ENCODE measurements around the gene RPL36AL.

Gene RPL36AL

GRCh38 chr14:49634547-49635334 lies 14.3 kb upstream of the RPL36AL start, which contains the start of gene DNAAF2:
Gene DNAAF2 (minus strand): TSS chr14:49635244. CDS start chr14:49635149, 95 bp downstream.
- TF ChIP-seq USF1 (IDR thresholded peaks at IDR 0.05) (no peak), MAX (IDR thresholded peaks at IDR 0.05) (peak; percentile 88), TCF12 (IDR thresholded peaks at IDR 0.05; ENCODE audit: low read depth) (peak; percentile 12; the same call in 1 of the 2 replicates), EP300 (IDR thresholded peaks at IDR 0.05; ENCODE audit: borderline replicate concordance) (no peak; the same call in 1 of the 2 replicates), EGR1 (IDR thresholded peaks at IDR 0.05) (no peak), TEAD4 (IDR thresholded peaks at IDR 0.05) (no peak; the same call in none of the 2 replicates), TAF1 (IDR thresholded peaks at IDR 0.05; ENCODE audit: low read depth) (no peak), NFIC (IDR thresholded peaks at IDR 0.05) (no peak), FOXM1 (IDR thresholded peaks at IDR 0.05; ENCODE audit: borderline replicate concordance, low read depth) (no peak), YY1 (IDR thresholded peaks at IDR 0.05; ENCODE audit: low read depth) (no peak), RAD21 (IDR thresholded peaks at IDR 0.05; ENCODE audit: low read depth) (no peak), REST (IDR thresholded peaks at IDR 0.05; ENCODE audit: low read depth) (no peak), ZBTB7A (IDR thresholded peaks at IDR 0.05; ENCODE audit: low read depth) (no peak; the same call in 1 of the 2 replicates)

GRCh38 chr14:49633640-49634546 lies 13.5 kb upstream of the RPL36AL start:
- TF ChIP-seq TAF1 (IDR thresholded peaks at IDR 0.05; ENCODE audit: low read depth) (peak; percentile 72), ZBTB7A (IDR thresholded peaks at IDR 0.05; ENCODE audit: low read depth) (0 out of 2 replicates have a peak, but pooled peaks have one; percentile 76), YY1 (IDR thresholded peaks at IDR 0.05; ENCODE audit: low read depth) (peak; percentile 23), TCF12 (IDR thresholded peaks at IDR 0.05; ENCODE audit: low read depth) (no peak), RAD21 (IDR thresholded peaks at IDR 0.05; ENCODE audit: low read depth) (peak; percentile 71), EGR1 (IDR thresholded peaks at IDR 0.05) (peak; percentile 75), CEBPB (IDR thresholded peaks at IDR 0.05) (no peak), MAX (IDR thresholded peaks at IDR 0.05) (peak; percentile 93), REST (IDR thresholded peaks at IDR 0.05; ENCODE audit: low read depth) (0 out of 2 replicates have a peak, but pooled peaks have one; percentile 8), EP300 (IDR thresholded peaks at IDR 0.05; ENCODE audit: borderline replicate concordance) (peak; percentile 14; the same call in 1 of the 2 replicates), USF1 (IDR thresholded peaks at IDR 0.05) (0 out of 2 replicates have a peak, but pooled peaks have one; percentile 42)

GRCh38 chr14:49623941-49624839 lies 3.8 kb upstream of the RPL36AL start:
- no peak for TF ChIP-seq REST (IDR thresholded peaks at IDR 0.05; ENCODE audit: low read depth)

Measured in Ishikawa (cell line).